Mucosa of stomach (tissue), 1 donor: ENCODE data around the gene MAB21L4.

Experiments
- H3K27me3 ChIP-seq: one replicate; pipeline ENCODE4 v1.7.0; 2013; ENCODE audit warnings: mild to moderate bottlenecking, low read length; ENCODE audit not compliant: control insufficient read depth, insufficient read depth
- H3K36me3 ChIP-seq: one replicate; pipeline ENCODE4 v1.7.0; 2013; ENCODE audit warnings: low read length; ENCODE audit not compliant: control insufficient read depth, insufficient read depth
- H3K4me1 ChIP-seq: one replicate; pipeline ENCODE4 v1.7.0; 2013; ENCODE audit warnings: mild to moderate bottlenecking, low read length; ENCODE audit not compliant: control insufficient read depth, insufficient read depth
- H3K4me3 ChIP-seq: one replicate; pipeline ENCODE4 v1.7.0; 2013; ENCODE audit warnings: low read length
- H3K9ac ChIP-seq: one replicate; pipeline ENCODE4 v1.7.0; 2013; ENCODE audit warnings: mild to moderate bottlenecking, low read length, moderate library complexity
- H3K9me3 ChIP-seq: one replicate; pipeline ENCODE4 v1.7.0; 2013; ENCODE audit warnings: mild to moderate bottlenecking, low read length, moderate library complexity; ENCODE audit not compliant: control insufficient read depth
- donor health status: Pancreatic carcinoma.

The MAB21L4 gene

GRCh38 chr2:240886678-240887609, 9.0 kb downstream of the MAB21L4 start:
- Histone ChIP-seq H3K4me3 (no peak overlapping the region), H3K27me3 (no peaks in the 10 kb centered on the region), H3K4me1 (no peaks in the 10 kb centered on the region), H3K9me3 (no peaks in the 10 kb centered on the region), H3K36me3 (no peaks in the 10 kb centered on the region), H3K9ac (no peak overlapping the region)

DNA sequence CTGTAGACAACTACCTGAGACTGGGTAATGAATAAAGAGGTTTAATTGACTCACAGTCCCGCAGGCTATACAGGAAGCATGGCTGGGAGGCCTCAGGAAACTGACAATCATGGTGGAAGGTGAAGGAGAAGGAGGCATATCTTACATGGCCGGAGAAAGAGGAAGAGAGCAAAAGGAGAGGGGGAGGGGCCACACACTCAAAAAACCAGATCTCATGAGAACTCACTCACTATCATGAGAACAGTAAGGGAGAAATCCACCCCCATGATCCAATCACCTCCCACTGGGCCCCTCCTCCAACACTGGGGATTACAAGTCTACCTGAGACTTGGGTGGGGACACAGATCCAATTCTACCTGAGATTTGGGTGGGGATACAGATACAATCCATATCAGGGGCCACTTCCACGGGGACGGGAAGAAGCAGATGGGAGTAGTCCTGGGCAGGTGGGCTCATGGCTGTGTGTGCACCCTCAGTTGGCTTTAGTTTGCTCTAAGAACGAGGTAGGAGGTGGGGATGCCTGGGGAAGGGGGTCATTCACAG, 9.9 kb downstream of the MAB21L4 start:
- no peak overlapping the region for H3K9ac ChIP-seq
- H3K36me3 ChIP-seq, result no peaks in the 10 kb centered on the region
- no peaks in the 10 kb centered on the region for H3K4me1 ChIP-seq
- no peaks in the 10 kb centered on the region for H3K27me3 ChIP-seq
- no peaks in the 10 kb centered on the region for H3K9me3 ChIP-seq
- no peak overlapping the region for H3K4me3 ChIP-seq

DNA sequence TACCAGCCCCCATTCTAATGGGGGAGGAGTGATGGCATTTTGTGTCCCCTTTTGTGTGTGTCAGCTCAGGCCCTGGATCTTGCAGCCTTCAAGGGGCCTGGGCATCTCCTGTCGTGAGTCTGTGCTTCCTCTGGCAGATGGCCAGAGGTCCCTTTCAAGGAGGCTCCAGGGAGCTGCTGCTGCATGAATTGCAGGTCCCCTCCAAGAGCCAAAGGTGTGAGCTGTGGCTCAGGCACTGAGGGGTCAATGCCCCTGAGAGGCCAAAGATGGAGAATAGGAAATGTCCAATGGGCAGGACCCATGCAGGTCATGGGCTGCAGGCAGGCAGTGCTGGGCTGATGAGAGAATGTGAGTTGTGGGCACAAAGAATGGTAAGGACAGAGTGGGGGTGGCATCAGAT, 10.4 kb downstream of the MAB21L4 start:
- Histone ChIP-seq H3K4me3 (no peak overlapping the region), H3K9ac (no peak overlapping the region), H3K4me1 (no peaks in the 10 kb centered on the region), H3K27me3 (no peaks in the 10 kb centered on the region), H3K36me3 (no peaks in the 10 kb centered on the region), H3K9me3 (no peaks in the 10 kb centered on the region)

- Histone ChIP-seq H3K4me1 (no peaks in the 10 kb centered on the region), H3K9me3 (no peaks in the 10 kb centered on the region), H3K4me3 (no peak overlapping the region), H3K36me3 (no peaks in the 10 kb centered on the region), H3K9ac (no peak overlapping the region), H3K27me3 (no peaks in the 10 kb centered on the region)
Measured at GRCh38 chr2:240884745-240885144, 11.2 kb downstream of the MAB21L4 start.

- Histone ChIP-seq H3K27me3 (no peaks in the 10 kb centered on the region), H3K4me1 (no peaks in the 10 kb centered on the region), H3K9ac (no peak overlapping the region), H3K36me3 (no peaks in the 10 kb centered on the region), H3K9me3 (no peaks in the 10 kb centered on the region), H3K4me3 (no peak overlapping the region)
Measured at GRCh38 chr2:240884221-240884620, 11.7 kb downstream of the MAB21L4 start.

DNA sequence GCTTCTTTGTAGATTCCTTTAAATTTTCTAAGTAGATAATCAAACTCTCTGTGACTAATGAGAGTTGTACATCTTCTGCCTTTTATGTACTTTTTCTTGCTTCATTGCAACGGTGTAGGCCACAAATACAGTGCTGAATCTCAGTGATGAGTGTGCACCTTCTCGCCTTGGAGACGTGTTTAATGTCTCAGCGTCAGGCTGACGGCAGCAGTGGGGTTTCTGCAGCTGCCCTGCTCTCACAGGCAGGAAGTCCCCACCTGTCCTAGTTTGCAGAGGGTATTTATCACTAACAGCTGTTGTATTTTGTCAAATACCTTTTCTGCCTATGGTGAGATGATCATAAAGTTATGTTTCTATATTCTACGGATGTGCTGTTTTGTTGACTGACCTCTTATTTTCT, 14.0 kb downstream of the MAB21L4 start:
- no peaks in the 10 kb centered on the region for H3K4me1 ChIP-seq
- H3K36me3 ChIP-seq, result no peaks in the 10 kb centered on the region
- H3K9ac ChIP-seq, result no peak overlapping the region
- no peak overlapping the region for H3K4me3 ChIP-seq
- H3K9me3 ChIP-seq, result no peaks in the 10 kb centered on the region
- no peaks in the 10 kb centered on the region for H3K27me3 ChIP-seq

- H3K4me3 ChIP-seq, result no peak overlapping the region
- peaks cover 4% of the 10 kb centered on the region for H3K4me1 ChIP-seq
- H3K36me3 ChIP-seq, result no peaks in the 10 kb centered on the region
- no peaks in the 10 kb centered on the region for H3K27me3 ChIP-seq
- H3K9me3 ChIP-seq, result no peaks in the 10 kb centered on the region
- no peak overlapping the region for H3K9ac ChIP-seq
Measured at GRCh38 chr2:240879105-240879504, 16.9 kb downstream of the MAB21L4 start.

DNA sequence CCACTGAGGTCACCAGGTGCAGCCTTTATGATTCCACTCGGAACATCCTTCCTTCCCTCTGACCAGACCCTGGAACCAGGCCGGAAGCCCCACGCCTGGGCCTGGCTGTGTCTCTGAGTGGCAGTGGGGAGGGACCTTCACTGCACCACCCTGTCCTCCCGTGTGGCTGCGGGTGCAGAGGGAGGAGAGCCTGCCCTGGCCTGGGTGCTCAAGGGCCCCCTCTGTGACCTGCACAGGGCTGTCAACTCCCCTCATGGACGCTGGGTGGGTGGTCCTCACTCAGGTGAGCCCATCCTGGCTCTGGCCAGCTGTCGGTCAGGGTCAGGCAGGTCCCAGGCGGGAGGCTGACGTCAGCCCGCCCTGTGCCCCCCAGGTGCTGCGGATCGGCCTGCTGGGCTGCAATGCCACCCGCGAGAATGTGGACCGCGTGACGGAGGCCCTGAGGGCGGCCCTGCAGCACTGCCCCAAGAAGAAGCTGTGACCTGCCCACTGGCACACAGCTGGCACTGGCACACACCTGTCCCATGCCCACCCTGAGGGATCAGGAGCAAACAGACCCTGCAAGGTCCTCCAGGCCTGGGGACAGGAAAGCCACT, 17.5 kb downstream of the MAB21L4 start:
- Histone ChIP-seq H3K4me1 (peaks cover 4% of the 10 kb centered on the region), H3K36me3 (no peaks in the 10 kb centered on the region), H3K9me3 (no peaks in the 10 kb centered on the region), H3K4me3 (no peak overlapping the region), H3K9ac (no peak overlapping the region), H3K27me3 (no peaks in the 10 kb centered on the region)

DNA sequence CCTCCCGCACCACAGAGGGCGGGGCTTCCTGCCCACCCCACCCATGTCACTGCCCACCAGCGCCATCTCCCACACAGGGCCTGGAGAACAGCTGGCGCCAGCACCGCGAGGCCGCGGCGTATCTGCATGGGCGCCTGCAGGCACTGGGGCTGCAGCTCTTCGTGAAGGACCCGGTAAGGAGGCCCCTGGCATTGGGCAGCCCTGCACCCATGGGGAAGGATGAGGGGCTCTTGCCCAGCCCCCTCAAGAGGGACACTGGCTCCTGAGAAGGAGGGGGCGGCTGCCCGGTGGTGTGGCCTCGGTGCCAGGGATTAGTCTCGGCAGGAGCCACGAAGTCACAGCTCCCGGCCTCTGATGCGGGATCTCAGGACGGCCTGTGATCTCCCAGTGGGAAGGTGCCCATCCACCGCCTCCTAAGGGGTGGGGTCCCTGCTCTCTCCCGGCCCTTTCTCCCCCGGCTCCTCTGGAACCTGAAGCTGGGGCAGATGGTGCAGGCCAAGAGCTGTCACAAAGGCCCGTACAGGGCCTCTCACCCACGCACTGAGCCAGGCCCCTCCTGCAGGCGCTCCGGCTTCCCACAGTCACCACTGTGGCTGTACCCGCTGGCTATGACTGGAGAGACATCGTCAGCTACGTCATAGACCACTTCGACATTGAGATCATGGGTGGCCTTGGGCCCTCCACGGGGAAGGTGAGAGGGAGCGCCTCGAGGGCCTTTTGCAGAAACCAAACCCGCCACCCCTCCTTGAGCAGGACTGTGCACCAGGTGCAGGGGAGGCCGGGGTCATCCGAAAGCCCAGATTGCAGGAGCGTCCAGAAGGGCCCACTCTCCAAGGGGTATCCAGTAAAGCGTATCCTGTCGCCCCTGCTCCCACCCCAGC, 18.3 kb downstream of the MAB21L4 start:
- Histone ChIP-seq H3K9ac (no peak overlapping the region), H3K27me3 (no peaks in the 10 kb centered on the region), H3K9me3 (no peaks in the 10 kb centered on the region), H3K4me1 (peaks cover 4% of the 10 kb centered on the region), H3K4me3 (no peak overlapping the region), H3K36me3 (no peaks in the 10 kb centered on the region)

DNA sequence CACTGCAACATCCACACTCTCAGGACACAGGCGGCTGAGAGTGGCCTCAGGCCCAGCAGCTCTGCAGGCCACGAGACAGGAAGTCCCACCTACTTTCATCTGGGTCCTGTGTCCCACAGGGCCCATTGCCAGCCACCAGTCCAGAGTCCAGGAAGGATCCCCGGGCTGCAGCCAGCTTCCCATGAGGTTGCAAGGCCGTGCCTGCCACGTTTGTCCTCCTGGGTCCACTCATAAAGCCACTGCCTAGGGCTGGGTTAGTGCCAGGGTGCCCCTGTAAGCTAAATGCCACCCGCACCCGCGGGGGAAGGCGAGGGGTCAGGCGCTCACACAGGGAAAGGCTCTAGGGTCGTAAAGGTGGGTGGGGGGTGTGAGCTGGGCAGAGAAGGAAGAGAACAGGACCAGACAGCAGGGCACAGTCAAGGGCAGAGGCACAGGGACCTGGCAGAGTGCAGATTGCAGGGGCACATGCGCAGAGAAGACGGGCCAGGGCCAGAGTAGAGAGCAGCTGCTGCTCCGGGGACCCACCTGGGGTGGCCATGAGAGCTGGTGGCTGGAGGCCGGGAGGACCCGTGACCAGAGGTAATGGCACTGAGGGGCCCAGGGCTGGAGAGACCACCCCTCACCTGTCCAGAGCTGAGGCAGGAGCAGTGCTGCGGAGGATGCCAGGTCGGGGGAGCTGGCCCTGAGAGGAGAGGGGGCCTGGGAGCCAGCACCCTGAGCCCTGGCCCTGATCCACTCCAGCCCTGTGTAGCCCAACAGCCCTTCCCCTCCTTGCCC, 19.3 kb downstream of the MAB21L4 start:
- Histone ChIP-seq H3K4me1 (peaks cover 4% of the 10 kb centered on the region), H3K4me3 (no peak overlapping the region), H3K36me3 (no peaks in the 10 kb centered on the region), H3K27me3 (no peaks in the 10 kb centered on the region), H3K9ac (no peak overlapping the region), H3K9me3 (no peaks in the 10 kb centered on the region)

- Histone ChIP-seq H3K9me3 (no peaks in the 10 kb centered on the region), H3K9ac (no peak overlapping the region), H3K4me3 (no peak overlapping the region), H3K4me1 (peaks cover 4% of the 10 kb centered on the region), H3K27me3 (no peaks in the 10 kb centered on the region), H3K36me3 (no peaks in the 10 kb centered on the region)
Measured at GRCh38 chr2:240876035-240876474, 19.9 kb downstream of the MAB21L4 start.
